Fibroblast of lung (primary cell): Measurements from ENCODE around the gene URI1. TPM values are rescaled to one million over a fixed set of nuclear protein-coding genes. Genes with fewer than 3 reads are reported as not detected.

ENCODE experiments used
- DNase-seq, 2 donors: peaks; one replicate each; pipeline versions ENCODE4 v3.0.0 to v3.0.0-alpha.2; 2010; ENCODE audit warnings: low read depth in 2 of 2
- H2AFZ ChIP-seq: 2 replicates; pipeline ENCODE4 v1.5.1; 2012; ENCODE audit warnings: low read length, control low read depth, inconsistent platforms
- H3K27ac ChIP-seq: 2 replicates; pipeline ENCODE4 v1.5.1; 2011; ENCODE audit warnings: low read length, control low read depth; ENCODE audit not compliant: insufficient read depth
- H3K27me3 ChIP-seq: 2 replicates; pipeline ENCODE4 v1.5.1; 2011; ENCODE audit warnings: mild to moderate bottlenecking, low read length; ENCODE audit not compliant: control insufficient read depth, insufficient read depth
- H3K36me3 ChIP-seq: 2 replicates; pipeline ENCODE4 v1.5.1; 2011; ENCODE audit warnings: low read length; ENCODE audit not compliant: control insufficient read depth, insufficient read depth
- H3K4me1 ChIP-seq: 2 replicates; pipeline ENCODE4 v1.5.1; 2011; ENCODE audit warnings: low read length; ENCODE audit not compliant: control insufficient read depth, insufficient read depth; ENCODE audit errors: extremely low read depth
- H3K4me2 ChIP-seq: 2 replicates; pipeline ENCODE4 v1.5.1; 2011; ENCODE audit warnings: low read length, control low read depth; ENCODE audit not compliant: insufficient read depth; ENCODE audit errors: extremely low read depth
- H3K4me3 ChIP-seq, 4 experiments: fragments of 200-600 bp in 1 of 4; sonication (generic) in 1 of 4; replicated peaks in 1 of 4; 2 replicates each; pipeline ENCODE4 v1.5.1; 2011 to 2016; ENCODE audit warnings: low read length in 4 of 4, low read depth in 3 of 4, mild to moderate bottlenecking in 3 of 4, control low read depth in 2 of 4, inconsistent platforms in 1 of 4, mixed read lengths in 1 of 4; ENCODE audit not compliant: insufficient read depth in 1 of 4; ENCODE audit errors: control extremely low read depth in 1 of 4
- H3K79me2 ChIP-seq: 2 replicates; pipeline ENCODE4 v1.5.1; 2012; ENCODE audit warnings: mild to moderate bottlenecking, low read length, inconsistent platforms; ENCODE audit not compliant: control insufficient read depth, insufficient read depth
- H3K9ac ChIP-seq: 2 replicates; pipeline ENCODE4 v1.5.1; 2011; ENCODE audit warnings: mild to moderate bottlenecking, low read length, control low read depth; ENCODE audit not compliant: insufficient read depth
- H3K9me3 ChIP-seq: 2 replicates; pipeline ENCODE4 v1.5.1; 2012; ENCODE audit warnings: low read depth, low read length; ENCODE audit not compliant: control insufficient read depth, insufficient read depth
- H4K20me1 ChIP-seq: 2 replicates; pipeline ENCODE4 v1.5.1; 2011; ENCODE audit warnings: low read length; ENCODE audit not compliant: control insufficient read depth, insufficient read depth; ENCODE audit errors: extremely low read depth
- EZH2 ChIP-seq: IDR thresholded peaks from 2 replicates; pipeline ENCODE4 v1.5.1; 2012; ENCODE audit warnings: low read length, control low read depth, mild to moderate bottlenecking; ENCODE audit errors: missing control alignments
- polyA plus RNA-seq, 2 donors: library from polyadenylated mRNA; depleted of rRNA in 1 of 2; stranded (reverse) in 1 of 2; unstranded in 1 of 2; fragments of >200 nt; gene quantifications; 2 replicates each; pipeline ENCODE4 v1.2.1, GENCODE V29; 2011 to 2012; ENCODE audit warnings: missing spikeins in 1 of 2
- total RNA-seq: library from RNA; depleted of rRNA; stranded (reverse); fragments of >200 nt; gene quantifications from 2 replicates; pipeline ENCODE4 v1.2.1, GENCODE V29; 2014
- TF ChIP-seq, protein P1 (sequence below), 2 donors: IDR thresholded peaks in 1 of 2; conservative IDR thresholded peaks in 1 of 2; 1 replicate in 1 of 2; 2 replicates in 1 of 2; pipeline ENCODE4 v1.5.1; 2011 to 2012; ENCODE audit warnings: low read length in 2 of 2, control low read depth in 1 of 2, inconsistent platforms in 1 of 2, low read depth in 1 of 2, mild to moderate bottlenecking in 1 of 2

URI1 gene
- total and polyA plus RNA-seq, 2 donors (not counting 1 experiment from before 2014, with no cell fraction given), result 62.6 to 77.4 TPM

DNA sequence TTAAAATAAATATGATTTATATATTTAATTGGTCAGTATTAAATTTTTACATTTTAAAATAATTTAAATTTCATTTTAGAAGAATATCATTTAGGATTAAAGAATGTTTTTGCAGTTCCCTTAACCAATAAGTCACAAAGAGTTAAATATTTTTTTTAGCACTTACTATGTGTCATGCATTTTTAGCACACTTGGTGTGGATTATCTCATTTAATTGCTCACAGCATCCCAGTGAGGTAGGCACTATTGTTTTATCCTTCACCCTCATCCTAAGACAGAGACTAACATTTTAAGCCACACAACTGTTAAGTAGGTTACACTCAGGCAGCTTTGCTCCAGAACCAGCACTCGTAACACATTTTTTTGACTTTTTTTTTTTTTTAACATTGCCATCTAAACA, 78.2 kb downstream of the URI1 start:
- Histone ChIP-seq H3K4me3 (no peak overlapping the region), H3K27me3 (no peaks in the 10 kb centered on the region), H3K4me2 (no peak overlapping the region), H3K9ac (no peak overlapping the region), H3K27ac (no peak overlapping the region), H3K36me3 (no peaks in the 10 kb centered on the region), H3K4me1 (no peaks in the 10 kb centered on the region), H4K20me1 (no peaks in the 10 kb centered on the region), H3K9me3 (no peaks in the 10 kb centered on the region), H3K79me2 (no peaks in the 10 kb centered on the region), H2AFZ (no peak overlapping the region)
- DNase-seq, result no peak
- TF ChIP-seq, protein P1, sequence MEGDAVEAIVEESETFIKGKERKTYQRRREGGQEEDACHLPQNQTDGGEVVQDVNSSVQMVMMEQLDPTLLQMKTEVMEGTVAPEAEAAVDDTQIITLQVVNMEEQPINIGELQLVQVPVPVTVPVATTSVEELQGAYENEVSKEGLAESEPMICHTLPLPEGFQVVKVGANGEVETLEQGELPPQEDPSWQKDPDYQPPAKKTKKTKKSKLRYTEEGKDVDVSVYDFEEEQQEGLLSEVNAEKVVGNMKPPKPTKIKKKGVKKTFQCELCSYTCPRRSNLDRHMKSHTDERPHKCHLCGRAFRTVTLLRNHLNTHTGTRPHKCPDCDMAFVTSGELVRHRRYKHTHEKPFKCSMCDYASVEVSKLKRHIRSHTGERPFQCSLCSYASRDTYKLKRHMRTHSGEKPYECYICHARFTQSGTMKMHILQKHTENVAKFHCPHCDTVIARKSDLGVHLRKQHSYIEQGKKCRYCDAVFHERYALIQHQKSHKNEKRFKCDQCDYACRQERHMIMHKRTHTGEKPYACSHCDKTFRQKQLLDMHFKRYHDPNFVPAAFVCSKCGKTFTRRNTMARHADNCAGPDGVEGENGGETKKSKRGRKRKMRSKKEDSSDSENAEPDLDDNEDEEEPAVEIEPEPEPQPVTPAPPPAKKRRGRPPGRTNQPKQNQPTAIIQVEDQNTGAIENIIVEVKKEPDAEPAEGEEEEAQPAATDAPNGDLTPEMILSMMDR (conservative IDR thresholded peaks at IDR 0.05 in 1 of 2, IDR thresholded peaks at IDR 0.05 in 1 of 2; ENCODE audit: low read depth in 1 of 2, low read length in 2 of 2), result no peak
- TF ChIP-seq EZH2, result no peak

DNA sequence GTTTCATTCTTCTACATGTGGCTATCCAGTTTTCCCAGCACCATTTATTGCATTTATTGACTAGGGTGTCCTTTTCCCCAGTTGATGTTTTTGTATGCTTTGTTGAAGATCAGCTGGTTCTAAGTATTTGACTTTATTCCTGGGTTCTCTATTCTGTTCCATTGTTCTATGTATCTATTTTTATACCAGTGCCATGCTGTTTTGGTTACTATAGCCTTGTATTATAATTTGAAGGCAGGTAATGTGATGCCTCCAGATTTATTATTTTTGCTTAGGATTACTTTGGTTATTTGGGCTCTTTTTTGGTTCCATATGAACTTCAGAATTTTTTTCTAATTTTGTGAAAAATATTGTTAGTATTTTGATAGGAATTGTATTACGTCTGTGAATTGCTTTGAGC, 80.6 kb downstream of the URI1 start:
- no peak overlapping the region for H3K4me2 ChIP-seq
- H3K79me2 ChIP-seq, result no peaks in the 10 kb centered on the region
- H3K9ac ChIP-seq, result no peak overlapping the region
- H3K4me3 ChIP-seq, result no peak overlapping the region
- no peaks in the 10 kb centered on the region for H4K20me1 ChIP-seq
- TF ChIP-seq EZH2, result no peak
- TF ChIP-seq, protein P1 (conservative IDR thresholded peaks at IDR 0.05 in 1 of 2, IDR thresholded peaks at IDR 0.05 in 1 of 2; ENCODE audit: low read depth in 1 of 2, low read length in 2 of 2), result no peak
- H3K36me3 ChIP-seq, result no peaks in the 10 kb centered on the region
- no peaks in the 10 kb centered on the region for H3K9me3 ChIP-seq
- DNase-seq, result no peak
- H3K27ac ChIP-seq, result no peak overlapping the region
- no peaks in the 10 kb centered on the region for H3K4me1 ChIP-seq
- no peak overlapping the region for H2AFZ ChIP-seq
- no peaks in the 10 kb centered on the region for H3K27me3 ChIP-seq

DNA sequence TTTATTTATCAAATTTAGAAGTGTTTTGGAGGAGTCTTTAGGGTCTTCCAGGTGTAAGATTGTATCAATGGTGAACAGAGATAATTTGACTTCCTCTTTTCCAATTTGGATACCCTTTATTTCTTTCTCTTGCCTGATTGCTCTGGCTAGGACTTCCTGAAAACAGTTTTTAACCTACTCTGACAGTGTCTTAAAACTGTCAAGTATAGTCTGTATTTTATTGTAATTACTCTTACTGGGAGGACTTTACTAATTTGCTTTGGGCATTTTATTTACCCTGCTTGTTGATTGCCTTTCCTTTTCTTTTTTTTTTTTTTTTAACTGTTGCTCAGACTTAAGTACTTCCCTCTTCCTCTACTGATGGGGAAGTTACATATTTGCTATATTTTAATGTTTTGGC, 81.3 kb downstream of the URI1 start:
- DNase-seq, result no peak
- H3K9me3 ChIP-seq, result no peaks in the 10 kb centered on the region
- no peak overlapping the region for H2AFZ ChIP-seq
- no peaks in the 10 kb centered on the region for H4K20me1 ChIP-seq
- TF ChIP-seq EZH2, result no peak
- TF ChIP-seq, protein P1 (conservative IDR thresholded peaks at IDR 0.05 in 1 of 2, IDR thresholded peaks at IDR 0.05 in 1 of 2; ENCODE audit: low read depth in 1 of 2, low read length in 2 of 2), result no peak
- H3K27me3 ChIP-seq, result no peaks in the 10 kb centered on the region
- H3K4me1 ChIP-seq, result no peaks in the 10 kb centered on the region
- H3K4me2 ChIP-seq, result no peak overlapping the region
- no peaks in the 10 kb centered on the region for H3K79me2 ChIP-seq
- H3K36me3 ChIP-seq, result no peaks in the 10 kb centered on the region
- no peak overlapping the region for H3K27ac ChIP-seq
- no peak overlapping the region for H3K9ac ChIP-seq
- no peak overlapping the region for H3K4me3 ChIP-seq
